ENCODE results near the gene ADAMTS5.

- TF ChIP-seq CTCF (IDR thresholded peaks at IDR 0.05 in 4 of 5, conservative IDR thresholded peaks at IDR 0.05 in 1 of 5) = no peak
- TF ChIP-seq POLR2A (IDR thresholded peaks at IDR 0.05) = no peak
These were observed 78.0 kb downstream of the ADAMTS5 start for GRCh38 chr21:26888931-26889330.
